ENCODE data around the gene GMIP.
A peak's percentile ranks its signal among the peaks of the same experiment; 100 is the strongest.
"Not testable (repeated sequence)": the region's sequence is repeated elsewhere in the genome, so short reads cannot be mapped to it uniquely, and the experiment has no call there.

Gene GMIP

DNA sequence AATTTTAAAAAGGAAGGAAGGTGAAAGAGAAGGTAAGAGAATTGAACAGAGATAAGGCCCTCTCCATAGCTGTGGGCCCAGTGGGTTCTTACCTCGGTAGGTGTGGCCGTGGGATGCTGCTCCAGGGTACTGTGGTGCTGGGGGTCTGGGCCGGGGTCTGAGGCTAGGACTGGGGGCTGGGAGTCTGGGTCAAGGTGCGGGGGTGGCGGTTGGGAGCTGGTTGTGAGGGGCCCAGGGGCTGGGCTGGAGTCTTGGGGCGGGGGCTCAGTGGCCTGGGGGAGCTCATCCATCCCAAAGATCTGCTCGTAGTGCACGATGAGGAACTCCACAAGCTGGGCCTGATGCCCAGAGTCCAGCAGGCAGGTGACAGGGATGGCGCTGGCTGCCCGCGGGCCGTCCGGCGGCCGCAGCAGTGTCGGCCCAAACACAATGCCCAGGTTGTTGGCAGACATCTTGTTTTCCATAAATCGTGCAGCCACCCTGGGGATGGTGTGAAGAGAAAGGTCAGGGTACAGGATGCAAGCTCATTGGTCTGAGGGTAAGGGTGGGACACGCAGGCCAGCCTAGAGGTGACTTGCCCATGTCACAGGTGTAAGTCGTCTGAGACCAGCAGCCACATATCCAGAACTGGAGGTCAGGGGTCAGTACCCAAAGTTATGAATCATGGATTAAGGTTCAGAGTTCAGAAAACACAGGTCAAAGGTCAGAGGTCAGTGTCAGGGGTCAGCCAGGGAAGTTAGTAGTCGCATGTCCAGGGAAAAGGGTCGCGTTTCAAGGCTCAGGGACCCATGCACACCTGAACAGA is 9.5 kb downstream of the GMIP start:
- DNase-seq = no peak

GRCh38 chr19:19632661-19633060 is 10.8 kb downstream of the GMIP start:
- DNase-seq = no peak

GRCh38 chr19:19631346-19631745 is 12.1 kb downstream of the GMIP start:
- DNase-seq = no peak

- DNase-seq = no peak
Observed at GRCh38 chr19:19630426-19630825, 13.0 kb downstream of the GMIP start.

- DNase-seq = no peak
Observed at GRCh38 chr19:19630062-19630414, 13.4 kb downstream of the GMIP start.

DNA sequence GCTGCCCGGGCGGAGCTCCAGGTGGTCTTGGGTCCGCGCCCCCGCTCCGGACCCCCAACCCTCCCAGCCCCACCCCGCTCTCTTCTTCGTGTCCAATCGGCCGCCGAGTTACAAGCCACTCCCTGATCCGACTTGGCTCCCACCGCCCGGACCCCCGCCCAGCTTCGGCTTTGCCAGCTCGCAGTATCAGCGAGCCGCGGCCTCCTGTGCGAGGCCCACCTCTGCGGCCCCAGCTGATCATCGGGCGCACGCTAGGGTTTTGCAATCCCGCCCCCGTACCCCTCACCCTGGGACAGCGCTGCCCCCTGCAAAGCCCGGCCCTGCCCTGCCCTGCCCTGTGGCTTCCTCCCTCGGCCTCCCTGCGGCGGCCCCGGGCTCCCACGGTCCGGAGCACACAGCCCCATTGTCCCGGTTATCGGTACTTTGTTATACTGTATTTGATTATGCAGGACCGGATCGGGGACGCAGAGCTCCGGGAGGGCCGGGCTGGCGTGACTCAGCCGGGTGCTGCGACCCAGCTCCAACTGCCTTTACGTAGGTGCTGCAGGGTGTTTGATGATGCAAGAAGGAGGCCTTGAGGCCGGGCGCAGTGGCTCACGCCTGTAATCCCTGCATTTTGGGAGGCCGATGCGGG is 14.8 kb downstream of the GMIP start:
- DNase-seq = peak; percentile 66

DNA sequence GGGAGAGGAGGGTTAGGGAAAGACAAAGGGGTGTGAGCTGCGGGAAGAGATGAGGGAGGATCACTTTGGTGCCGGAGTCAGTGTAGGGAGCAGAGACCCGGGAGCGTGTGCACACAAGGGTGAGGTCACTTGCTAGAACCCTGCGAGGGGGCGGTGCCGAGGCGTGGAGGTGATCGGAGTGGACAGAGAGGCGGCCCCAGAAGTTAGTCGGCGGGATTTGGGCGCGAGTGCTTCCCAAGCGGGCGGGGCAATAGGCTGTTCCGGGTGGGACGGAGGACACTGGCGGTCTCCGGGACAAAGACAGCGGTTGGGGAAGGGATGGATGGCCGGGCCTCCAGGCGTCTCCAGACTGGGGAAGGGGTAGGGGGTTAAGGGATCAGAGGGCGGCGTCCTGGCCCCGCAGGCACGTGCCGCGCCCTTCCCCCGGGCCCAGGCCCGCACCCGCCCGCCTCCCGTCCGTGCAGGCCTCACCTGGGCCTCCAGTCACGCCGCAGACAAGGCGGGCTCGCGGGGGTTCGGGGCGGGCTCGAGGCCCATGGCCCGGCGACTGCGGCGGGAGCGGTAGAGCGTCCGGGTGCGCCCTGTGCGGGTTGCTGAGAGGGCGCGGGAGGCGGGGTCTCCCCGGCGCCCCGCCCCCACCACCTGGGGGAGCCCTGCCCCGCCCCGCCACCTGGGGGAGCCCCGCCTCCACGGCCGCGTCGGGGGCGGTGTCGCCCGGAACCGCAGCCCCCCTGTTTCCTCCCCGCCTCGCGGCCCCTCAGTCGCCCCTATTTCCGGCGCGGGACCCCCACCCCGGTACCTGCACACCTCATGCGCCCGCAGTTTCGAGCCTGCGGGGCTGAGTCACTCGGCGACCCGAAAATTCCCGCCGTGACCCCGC is 15.6 kb downstream of the GMIP start, which contains the start of gene LPAR2:
TSS of gene LPAR2 (minus strand) at position 600 of the 880 bp plus-strand sequence. CDS start 945 bp downstream, outside the sequence.
- DNase-seq = peak; percentile 68

DNA sequence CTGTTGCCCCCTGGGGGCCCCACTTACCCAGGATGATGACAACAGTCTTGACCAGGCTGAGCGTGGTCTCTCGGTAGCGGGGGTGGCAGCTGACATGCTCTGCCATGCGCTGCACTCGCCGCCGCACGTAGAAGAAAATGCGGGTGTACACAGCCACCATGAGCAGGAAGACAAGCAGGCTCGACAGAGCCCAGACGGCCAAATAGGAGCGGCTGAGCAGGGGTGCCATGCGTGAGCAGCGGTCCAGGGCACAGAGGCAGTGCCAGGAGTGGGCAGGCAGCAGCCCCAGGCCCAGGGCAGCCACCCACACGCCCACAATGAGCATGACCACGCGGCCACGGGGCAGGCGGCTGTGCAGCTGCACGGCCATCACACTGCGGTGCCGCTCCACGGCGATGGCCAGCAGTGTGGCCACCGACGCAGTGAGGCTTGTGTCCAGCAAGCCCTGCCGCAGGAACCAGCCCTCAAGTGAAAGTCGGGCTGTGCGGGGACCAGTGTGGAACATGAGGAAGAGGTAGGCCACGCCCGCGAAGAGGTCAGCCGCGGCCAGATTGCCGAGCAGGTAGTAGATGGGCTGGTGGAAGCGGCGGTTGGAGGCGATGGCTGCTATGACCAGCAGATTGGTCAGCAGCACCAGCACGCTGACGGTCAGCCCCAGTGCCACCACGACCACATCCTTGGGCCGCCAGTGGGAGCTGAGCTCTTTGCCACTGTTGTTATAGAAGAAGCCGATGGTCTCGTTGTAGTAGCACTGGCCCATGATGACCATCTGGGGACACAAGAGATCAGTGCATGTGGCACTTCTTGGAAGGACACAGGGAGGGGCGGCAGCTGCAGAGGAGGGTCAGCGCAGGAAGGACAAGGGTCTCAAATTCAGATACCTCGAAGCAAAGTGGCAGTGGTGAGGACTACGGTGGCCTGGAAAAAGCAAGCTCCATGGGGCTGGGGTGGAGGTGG is 16.7 kb downstream of the GMIP start:
- DNase-seq = no peak

- DNase-seq = no peak
Observed at GRCh38 chr19:19624032-19624570, 19.4 kb downstream of the GMIP start.

- DNase-seq = no peak
Observed at GRCh38 chr19:19623383-19623782, 20.1 kb downstream of the GMIP start.

DNA sequence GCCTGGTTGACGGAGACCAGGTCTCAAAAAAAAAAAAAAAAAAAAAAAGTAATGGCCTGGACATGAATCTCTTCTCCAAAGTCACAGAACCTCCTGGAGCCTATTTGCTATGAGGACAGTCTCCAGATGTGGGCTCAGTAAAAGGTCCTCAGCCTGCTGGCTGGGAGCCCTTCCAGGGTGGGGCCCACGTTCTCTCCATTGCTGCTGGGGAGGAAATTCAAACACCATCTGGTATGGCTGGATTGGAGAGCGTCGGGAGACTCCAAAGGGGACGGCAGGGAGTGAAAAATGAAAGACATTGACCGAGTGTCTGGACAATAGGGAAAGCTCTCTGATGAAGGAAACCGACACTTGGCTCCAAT is 23.6 kb downstream of the GMIP start:
- no peak for DNase-seq

DNA sequence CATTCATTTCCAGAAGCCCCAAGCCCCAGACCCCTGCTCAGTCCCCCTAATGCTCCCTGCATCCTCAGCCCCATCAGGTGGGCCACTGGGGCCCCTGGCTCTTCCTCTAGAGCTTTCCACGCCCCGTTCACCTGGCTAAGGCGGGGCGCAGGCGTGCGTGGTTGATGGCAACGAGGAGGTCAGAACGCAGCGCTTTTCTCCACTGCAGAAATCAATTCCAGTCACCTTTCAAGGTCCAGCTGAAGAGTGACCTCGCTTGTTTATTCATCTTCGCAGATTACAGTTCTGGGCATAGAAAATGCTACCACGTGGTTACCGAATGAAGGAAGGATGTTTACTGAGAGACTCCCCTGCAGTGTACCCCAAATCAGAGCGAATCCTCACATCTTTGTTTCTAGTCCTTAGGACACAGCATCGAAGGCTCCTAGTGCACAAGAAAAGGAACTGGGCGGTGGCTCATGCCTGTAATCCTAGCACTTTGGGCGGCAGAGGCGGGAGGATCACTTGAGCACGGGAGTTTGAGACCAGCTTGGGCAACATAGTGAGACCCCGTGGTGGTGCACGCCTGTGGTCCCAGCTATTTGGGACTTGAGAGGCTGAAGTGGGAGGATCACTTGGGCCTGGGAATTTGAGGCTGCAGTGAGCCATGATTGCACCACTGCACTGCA is 24.1 kb downstream of the GMIP start:
- DNase-seq = no peak

DNA sequence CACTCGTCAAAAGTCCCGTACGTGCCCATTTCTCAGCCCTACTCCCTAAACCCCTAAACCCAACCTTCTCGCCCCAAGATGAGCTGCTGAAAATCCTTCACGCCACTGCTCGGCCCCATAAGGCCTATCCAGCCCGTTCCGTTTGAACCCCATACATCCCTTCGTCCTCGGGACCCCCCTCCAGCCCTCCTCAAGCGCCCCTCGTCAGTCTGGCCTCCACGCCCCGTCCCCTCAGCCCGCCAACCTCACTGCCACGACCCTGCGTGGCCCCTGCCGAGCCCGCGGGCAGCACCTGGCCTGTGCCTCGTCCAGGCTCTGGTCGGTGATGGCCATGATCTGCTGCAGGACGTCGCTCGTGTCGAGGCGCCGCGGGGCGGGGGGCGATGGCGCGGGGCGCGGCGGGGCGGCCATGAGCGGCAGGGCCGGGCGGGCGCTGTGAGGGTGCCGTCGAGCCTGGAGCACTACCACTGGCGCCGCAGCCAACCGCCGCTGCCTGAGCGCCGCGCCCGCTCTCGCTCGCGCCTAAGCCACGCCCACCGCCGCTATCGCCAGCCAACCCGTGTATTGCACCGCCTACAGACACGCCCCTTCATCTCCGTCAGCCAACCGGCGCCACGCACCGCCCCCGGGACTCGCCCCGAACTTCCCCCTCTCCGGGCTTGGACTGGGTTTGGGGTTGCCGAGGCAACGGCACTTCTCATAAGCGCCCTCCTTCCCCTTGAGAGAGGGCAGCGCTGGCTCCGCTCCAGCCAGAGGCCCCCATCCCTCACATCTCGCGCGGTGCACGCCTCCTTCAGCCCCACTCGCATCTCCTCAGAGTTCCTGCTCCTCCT is 25.0 kb downstream of the GMIP start, which contains the start of gene PBX4:
TSS of gene PBX4 (minus strand) at position 469 of the 833 bp plus-strand sequence. CDS start at position 411, 58 bp downstream.
- peak; percentile 99 for DNase-seq

DNA sequence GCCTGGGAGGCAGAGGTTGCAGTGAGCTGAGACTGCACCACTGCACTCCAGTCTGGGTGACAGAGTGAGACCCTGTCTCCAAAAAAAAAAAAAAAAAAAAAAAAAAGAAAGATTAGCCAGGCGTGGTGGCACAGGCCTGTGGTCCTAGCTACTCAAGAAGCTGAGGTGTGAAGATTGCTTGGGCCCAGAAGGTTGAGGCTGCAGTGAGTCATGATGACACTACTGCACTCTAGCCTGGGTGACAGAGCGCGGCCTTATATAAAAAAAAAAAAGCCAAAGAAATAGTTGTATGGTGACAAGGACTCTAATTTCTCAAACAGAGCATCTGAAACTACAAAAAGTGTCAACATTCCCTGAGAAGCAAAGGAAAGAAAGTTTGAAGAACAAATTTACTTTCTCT is 28.4 kb downstream of the GMIP start:
- peak; percentile 53 for DNase-seq

GRCh38 chr19:19613506-19613905 is 30.0 kb downstream of the GMIP start:
- DNase-seq = no peak

DNA sequence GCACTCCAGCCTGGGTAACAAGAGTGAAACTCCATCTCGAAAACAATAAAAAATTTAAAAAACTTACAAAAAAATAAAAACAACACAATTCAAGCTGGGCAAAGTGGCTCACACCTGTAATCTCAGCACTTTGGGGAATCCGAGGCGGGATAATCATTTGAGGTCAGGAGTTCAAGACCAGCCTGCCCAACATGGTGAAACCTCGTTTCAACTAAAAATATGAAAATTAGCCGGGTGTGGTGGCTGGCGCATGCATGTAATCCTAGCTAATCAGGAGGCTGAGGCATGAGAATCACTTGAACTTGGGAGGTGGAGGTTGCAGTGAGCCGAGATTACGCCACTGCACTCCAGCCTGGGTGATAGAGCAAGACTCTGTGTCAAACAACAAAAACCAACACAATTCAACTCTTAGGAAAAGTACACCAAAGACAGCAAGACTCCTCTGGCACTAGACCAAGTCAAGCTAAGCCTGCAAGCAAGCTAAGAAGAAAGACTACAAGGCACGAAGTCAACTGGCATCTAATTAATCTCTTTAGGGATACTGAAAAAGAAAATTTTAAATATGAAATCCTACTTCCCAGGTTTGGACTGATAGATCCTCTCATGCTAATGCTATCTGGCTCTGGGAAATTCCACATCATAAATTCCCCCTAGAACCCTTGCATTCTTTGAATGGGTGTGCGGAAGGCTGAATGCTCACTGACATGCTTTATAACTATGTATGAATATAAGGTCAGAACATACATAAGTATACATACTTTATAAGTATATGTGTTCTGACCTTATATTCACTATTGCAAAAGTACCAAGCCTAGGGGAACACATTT is 32.9 kb downstream of the GMIP start:
- DNase-seq = no peak

GRCh38 chr19:19606686-19607085 is 36.8 kb downstream of the GMIP start:
- not testable (repeated sequence) for DNase-seq

GRCh38 chr19:19606021-19606420 is 37.4 kb downstream of the GMIP start:
- peak; percentile 40 for DNase-seq

- no peak for DNase-seq
Observed at GRCh38 chr19:19602713-19603324, 40.6 kb downstream of the GMIP start.
